ENCODE data around the gene FBXW4. TPM values are rescaled to one million over a fixed set of nuclear protein-coding genes. Genes with fewer than 3 reads are reported as not detected.

Gene FBXW4
- polyA plus RNA-seq, 2 of the 4 experiments (the other 2 are of a cell fraction) = 24.0 to 41.1 TPM

DNA sequence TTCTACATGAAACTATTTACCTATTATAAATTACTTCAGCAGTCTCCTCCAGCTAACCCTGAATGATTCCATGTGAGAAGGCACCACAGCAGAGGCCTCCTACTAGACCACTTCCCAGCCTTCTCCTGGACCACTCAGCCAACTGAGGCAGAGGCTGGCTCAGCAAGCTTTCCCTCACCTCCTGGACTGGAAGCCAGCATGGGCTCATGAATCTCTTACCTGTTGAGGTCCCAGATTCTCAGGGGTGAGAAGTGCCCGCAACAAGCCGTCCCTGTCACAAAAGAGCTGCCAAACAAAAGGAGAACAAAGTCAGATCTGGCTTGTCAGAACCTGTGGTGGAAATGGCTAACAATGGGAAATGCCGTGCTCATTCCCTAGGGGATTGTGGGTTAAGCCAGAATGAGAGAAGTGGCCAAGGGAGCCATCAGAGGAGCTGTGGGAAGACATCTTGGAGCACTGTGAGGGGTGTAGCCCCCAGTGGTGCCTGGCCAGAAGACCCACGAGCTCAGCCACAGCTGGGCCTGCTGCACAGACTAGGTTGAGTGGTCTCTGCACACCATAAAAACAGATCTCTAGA, 70.4 kb downstream of the FBXW4 start:
- TF ChIP-seq, protein P1, sequence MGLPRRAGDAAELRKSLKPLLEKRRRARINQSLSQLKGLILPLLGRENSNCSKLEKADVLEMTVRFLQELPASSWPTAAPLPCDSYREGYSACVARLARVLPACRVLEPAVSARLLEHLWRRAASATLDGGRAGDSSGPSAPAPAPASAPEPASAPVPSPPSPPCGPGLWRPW (IDR thresholded peaks at IDR 0.05) = no peak
- TF ChIP-seq EP300 (IDR thresholded peaks at IDR 0.05) (no peak), HOXB13 (CRISPR knock-in tag; IDR thresholded peaks at IDR 0.05; ENCODE audit: low read depth) (no peak), SMC3 (IDR thresholded peaks at IDR 0.05) (no peak), KDM1A (IDR thresholded peaks at IDR 0.05; ENCODE audit: low read depth) (no peak), CEBPB (IDR thresholded peaks at IDR 0.05) (no peak), NFE2L2 (conservative IDR thresholded peaks at IDR 0.05; ENCODE audit: low read length) (no peak), TP53 (CRISPR knock-in tag; IDR thresholded peaks at IDR 0.05) (no peak), TFCP2L1 (CRISPR knock-in tag; IDR thresholded peaks at IDR 0.05) (no peak), JUN (IDR thresholded peaks at IDR 0.05) (no peak), ZNF302 (CRISPR knock-in tag; IDR thresholded peaks at IDR 0.05) (no peak), FOSB (CRISPR knock-in tag; IDR thresholded peaks at IDR 0.05) (no peak), MYC (IDR thresholded peaks at IDR 0.05; ENCODE audit: borderline replicate concordance, low read length) (no peak), CBX2 (IDR thresholded peaks at IDR 0.05; ENCODE audit: borderline replicate concordance, low read depth) (no peak), EHMT2 (IDR thresholded peaks at IDR 0.05; ENCODE audit: low read depth) (no peak), ZFP36 (IDR thresholded peaks at IDR 0.05; ENCODE audit: borderline replicate concordance, partially characterized antibody) (no peak)
- TF ChIP-seq, protein P2, sequence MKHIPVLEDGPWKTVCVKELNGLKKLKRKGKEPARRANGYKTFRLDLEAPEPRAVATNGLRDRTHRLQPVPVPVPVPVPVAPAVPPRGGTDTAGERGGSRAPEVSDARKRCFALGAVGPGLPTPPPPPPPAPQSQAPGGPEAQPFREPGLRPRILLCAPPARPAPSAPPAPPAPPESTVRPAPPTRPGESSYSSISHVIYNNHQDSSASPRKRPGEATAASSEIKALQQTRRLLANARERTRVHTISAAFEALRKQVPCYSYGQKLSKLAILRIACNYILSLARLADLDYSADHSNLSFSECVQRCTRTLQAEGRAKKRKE (CRISPR knock-in tag; IDR thresholded peaks at IDR 0.05; ENCODE audit: low read depth) = no peak
- TF ChIP-seq, protein P3, sequence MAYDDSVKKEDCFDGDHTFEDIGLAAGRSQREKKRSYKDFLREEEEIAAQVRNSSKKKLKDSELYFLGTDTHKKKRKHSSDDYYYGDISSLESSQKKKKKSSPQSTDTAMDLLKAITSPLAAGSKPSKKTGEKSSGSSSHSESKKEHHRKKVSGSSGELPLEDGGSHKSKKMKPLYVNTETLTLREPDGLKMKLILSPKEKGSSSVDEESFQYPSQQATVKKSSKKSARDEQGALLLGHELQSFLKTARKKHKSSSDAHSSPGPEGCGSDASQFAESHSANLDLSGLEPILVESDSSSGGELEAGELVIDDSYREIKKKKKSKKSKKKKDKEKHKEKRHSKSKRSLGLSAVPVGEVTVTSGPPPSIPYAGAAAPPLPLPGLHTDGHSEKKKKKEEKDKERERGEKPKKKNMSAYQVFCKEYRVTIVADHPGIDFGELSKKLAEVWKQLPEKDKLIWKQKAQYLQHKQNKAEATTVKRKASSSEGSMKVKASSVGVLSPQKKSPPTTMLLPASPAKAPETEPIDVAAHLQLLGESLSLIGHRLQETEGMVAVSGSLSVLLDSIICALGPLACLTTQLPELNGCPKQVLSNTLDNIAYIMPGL (CRISPR knock-in tag; IDR thresholded peaks at IDR 0.05; ENCODE audit: borderline replicate concordance) = no peak
- TF ChIP-seq, protein P4, sequence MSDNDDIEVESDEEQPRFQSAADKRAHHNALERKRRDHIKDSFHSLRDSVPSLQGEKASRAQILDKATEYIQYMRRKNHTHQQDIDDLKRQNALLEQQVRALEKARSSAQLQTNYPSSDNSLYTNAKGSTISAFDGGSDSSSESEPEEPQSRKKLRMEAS (IDR thresholded peaks at IDR 0.05) = no peak
- 83% methylated on average over 4 of the region's 4 CpGs for WGBS (ENCODE audit: missing lambda C conversion rate)
- FAIRE-seq (no peak), DNase-seq (ENCODE audit: low read depth in 1 of 2, low spot score in 1 of 2) (no peak), ATAC-seq (no peak)
- Histone ChIP-seq H3K4me1 (no peaks in the 10 kb centered on the region), H3K27ac (no peak overlapping the region), H3K4me3 (no peak overlapping the region), H3K4me2 (no peak overlapping the region), H3K9me3 (no peaks in the 10 kb centered on the region)
- POLR2A ChIA-PET = no interaction called here
- CTCF ChIA-PET = no interaction called here

DNA sequence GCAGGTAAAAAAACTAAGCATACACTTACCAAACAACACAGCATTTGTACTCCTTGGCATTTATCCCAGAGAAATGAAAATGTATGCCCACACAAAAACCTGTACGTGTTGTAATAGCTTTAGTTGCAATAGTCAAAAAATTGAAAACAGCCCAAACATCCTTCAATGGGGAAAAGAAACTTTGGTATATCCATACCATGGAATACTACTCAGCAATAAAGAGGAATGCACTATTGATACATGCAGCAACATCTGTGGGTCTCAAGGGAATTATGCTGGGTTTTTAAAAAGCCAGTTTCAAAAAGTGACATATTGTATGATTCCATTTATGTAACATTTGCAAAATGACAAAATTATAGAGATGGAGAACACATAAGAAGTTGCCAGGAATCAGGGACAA, 71.4 kb downstream of the FBXW4 start:
- Histone ChIP-seq H3K4me2 (no peak overlapping the region), H3K4me1 (no peaks in the 10 kb centered on the region), H3K27ac (no peak overlapping the region), H3K9me3 (no peaks in the 10 kb centered on the region), H3K4me3 (no peak overlapping the region)
- TF ChIP-seq EHF (CRISPR knock-in tag; IDR thresholded peaks at IDR 0.05) (no peak), MAFK (IDR thresholded peaks at IDR 0.05; ENCODE audit: partially characterized antibody) (no peak), NPAS2 (CRISPR knock-in tag; IDR thresholded peaks at IDR 0.05; ENCODE audit: borderline replicate concordance) (no peak), GATA3 (IDR thresholded peaks at IDR 0.05; ENCODE audit: borderline replicate concordance) (no peak)
- TF ChIP-seq, protein P4 (IDR thresholded peaks at IDR 0.05) = no peak
- TF ChIP-seq, protein P2 (CRISPR knock-in tag; IDR thresholded peaks at IDR 0.05; ENCODE audit: low read depth) = no peak
- FAIRE-seq = no peak
- CTCF ChIA-PET = no interaction called here
- ATAC-seq = no peak
- 76% methylated on average over 1 of the region's 1 CpG for WGBS (ENCODE audit: missing lambda C conversion rate)
- POLR2A ChIA-PET = no interaction called here
- DNase-seq (ENCODE audit: low read depth in 1 of 2, low spot score in 1 of 2) = no peak
